ENCODE results near the gene FLYWCH2. TPM values are rescaled to one million over a fixed set of nuclear protein-coding genes. Genes with fewer than 3 reads are reported as not detected.

The FLYWCH2 gene
- total RNA-seq, 1 donor from 2014 or later, result 15.8 TPM

GRCh38 chr16:2946649-2947048, 63.6 kb downstream of the FLYWCH2 start:
- H3K27me3 Mint-ChIP-seq (ENCODE audit: insufficient read depth, low read depth), result peaks cover 3% of the 10 kb centered on the region
- no peaks in the 10 kb centered on the region for H3K4me1 ChIP-seq
- H3K9me3 ChIP-seq (ENCODE audit: low read depth), result no peaks in the 10 kb centered on the region
- no peak for DNase-seq (ENCODE audit: low spot score)
- no peak for TF ChIP-seq CTCF (IDR thresholded peaks at IDR 0.05)
- TF ChIP-seq EZH2phosphoT487 (IDR thresholded peaks at IDR 0.05), result no peak
- TF ChIP-seq EZH2 (IDR thresholded peaks at IDR 0.05), result no peak
- H2AFZ ChIP-seq (replicated peaks), result no peak overlapping the region
- H3K36me3 ChIP-seq, result no peaks in the 10 kb centered on the region
- H3K9me3 Mint-ChIP-seq, result no peaks in the 10 kb centered on the region
- H3F3A ChIP-seq (ENCODE audit: low read depth), result no peaks in the 10 kb centered on the region
- H3K27ac ChIP-seq, result no peak overlapping the region
- H4K20me1 ChIP-seq (ENCODE audit: low read depth), result no peaks in the 10 kb centered on the region
- no peaks in the 10 kb centered on the region for H3K4me1 Mint-ChIP-seq
- H3K4me3 ChIP-seq, result no peak overlapping the region
- H3K9ac ChIP-seq, result no peak overlapping the region
- no peaks in the 10 kb centered on the region for H3K27me3 ChIP-seq
- no peak overlapping the region for H3K4me2 ChIP-seq
- H3K4me3 Mint-ChIP-seq, result no peak overlapping the region
- no peaks in the 10 kb centered on the region for H3K79me2 ChIP-seq (ENCODE audit: low read depth)
- peaks cover 16% of the 10 kb centered on the region for H3K36me3 Mint-ChIP-seq
- H3K27ac Mint-ChIP-seq, result no peak overlapping the region

Other genes starting within 250 kb of the FLYWCH2 start
- gene KCTD5, start 200.7 kb upstream of the FLYWCH2 start, total RNA-seq (ENCODE audit: low replicate concordance), result 21.6 and 34.5 TPM in 2 replicates
- 1.8 and 5.1 TPM in 2 replicates for gene PRSS27, start 163.0 kb upstream of the FLYWCH2 start, total RNA-seq (ENCODE audit: low replicate concordance)
- gene SRRM2, start 130.6 kb upstream of the FLYWCH2 start, total RNA-seq (ENCODE audit: low replicate concordance), result 82.3 and 119 TPM in 2 replicates
- 210 and 402 TPM in 2 replicates for gene ELOB, start 105.9 kb upstream of the FLYWCH2 start, total RNA-seq (ENCODE audit: low replicate concordance)
- 0.40 and 0.73 TPM in 2 replicates for gene PRSS33, start 95.7 kb upstream of the FLYWCH2 start, total RNA-seq (ENCODE audit: low replicate concordance)
- gene PRSS41, start 84.7 kb upstream of the FLYWCH2 start, total RNA-seq (ENCODE audit: low replicate concordance), result not detected in 2 replicates
- gene PRSS21, start 66.0 kb upstream of the FLYWCH2 start, total RNA-seq (ENCODE audit: low replicate concordance), result not detected in 2 replicates
- gene ZG16B, start 52.9 kb upstream of the FLYWCH2 start, total RNA-seq (ENCODE audit: low replicate concordance), result not detected in 2 replicates
- gene PRSS22, start 25.0 kb upstream of the FLYWCH2 start, total RNA-seq (ENCODE audit: low replicate concordance), result not detected in 2 replicates
- gene FLYWCH1, start 28.7 kb downstream of the FLYWCH2 start, total RNA-seq (ENCODE audit: low replicate concordance), result 5.1 and 16.1 TPM in 2 replicates
- gene KREMEN2, start 81.1 kb downstream of the FLYWCH2 start, total RNA-seq (ENCODE audit: low replicate concordance), result 0.51 and 5.6 TPM in 2 replicates
- 3.3 and 15.4 TPM in 2 replicates for gene PAQR4, start 86.1 kb downstream of the FLYWCH2 start, total RNA-seq (ENCODE audit: low replicate concordance)
- gene PKMYT1, start 97.2 kb downstream of the FLYWCH2 start, total RNA-seq (ENCODE audit: low replicate concordance), result 4.6 and 38.5 TPM in 2 replicates
- not detected in 2 replicates for gene CLDN9, start 129.7 kb downstream of the FLYWCH2 start, total RNA-seq (ENCODE audit: low replicate concordance)
- 31.6 and 60.0 TPM in 2 replicates for gene CLDN6, start 135.0 kb downstream of the FLYWCH2 start, total RNA-seq (ENCODE audit: low replicate concordance)
- gene TNFRSF12A, start 137.2 kb downstream of the FLYWCH2 start, total RNA-seq (ENCODE audit: low replicate concordance), result 6.7 and 14.3 TPM in 2 replicates
- 1.6 and 15.7 TPM in 2 replicates for gene HCFC1R1, start 140.7 kb downstream of the FLYWCH2 start, total RNA-seq (ENCODE audit: low replicate concordance)
- gene THOC6, start 140.8 kb downstream of the FLYWCH2 start, total RNA-seq (ENCODE audit: low replicate concordance), result 16.6 and 28.6 TPM in 2 replicates
- 0.12 TPM in 1 of 2 replicates, not detected in the other for gene BICDL2, start 153.7 kb downstream of the FLYWCH2 start, total RNA-seq (ENCODE audit: low replicate concordance)
- gene MMP25, start 163.3 kb downstream of the FLYWCH2 start, total RNA-seq (ENCODE audit: low replicate concordance), result 0.58 and 0.62 TPM in 2 replicates
- 1.4 TPM in 1 of 2 replicates, not detected in the other for gene IL32, start 182.4 kb downstream of the FLYWCH2 start, total RNA-seq (ENCODE audit: low replicate concordance)
- gene ZSCAN10, start 216.1 kb downstream of the FLYWCH2 start, total RNA-seq (ENCODE audit: low replicate concordance), result 5.4 and 16.2 TPM in 2 replicates
- gene ZNF205, start 229.4 kb downstream of the FLYWCH2 start, total RNA-seq (ENCODE audit: low replicate concordance), result 5.4 and 19.6 TPM in 2 replicates